Measurements from ENCODE around the gene HEXIM1.
A peak's percentile ranks its signal among the peaks of the same experiment; 100 is the strongest.

HEXIM1 gene

GRCh38 chr17:45143094-45143670 is 5.1 kb upstream of the HEXIM1 start:
- Histone ChIP-seq H3K27me3 (ENCODE audit: control insufficient read depth in 3 of 3, insufficient read depth in 3 of 3, low read depth in 1 of 3, low read length in 3 of 3) (no peaks in the 10 kb centered on the region), H4K91ac (ENCODE audit: low read depth, low read length, poor library complexity) (peak overlapping the region; percentile 86), H2BK15ac (ENCODE audit: low read length) (peak overlapping the region; percentile 5), H3K4me3 (ENCODE audit: low read length in 2 of 2) (no peak overlapping the region), H3K27ac (replicated peaks; ENCODE audit: low read length) (no peak overlapping the region), H4K8ac (ENCODE audit: low read depth, low read length) (no peak overlapping the region), H3K9me3 (replicated peaks in 1 of 2; ENCODE audit: control insufficient read depth in 2 of 2, insufficient read depth in 1 of 2, low read depth in 1 of 2, low read length in 2 of 2) (no peaks in the 10 kb centered on the region), H2BK5ac (ENCODE audit: low read length) (no peak overlapping the region), H3K4me1 (ENCODE audit: control insufficient read depth in 2 of 2, insufficient read depth in 1 of 2, low read depth in 1 of 2, low read length in 2 of 2) (peaks cover 9 to 27% of the 10 kb centered on the region in 2 donors), H2BK12ac (ENCODE audit: low read length) (peak overlapping the region; percentile 67), H3K9ac (ENCODE audit: low read depth, low read length, poor library complexity) (peak overlapping the region; percentile 72), H3K4me2 (ENCODE audit: insufficient read depth, low read length, poor library complexity, severe bottlenecking) (no peak overlapping the region), H3K23ac (ENCODE audit: low read depth, low read length, poor library complexity) (no peak overlapping the region), H3K79me1 (ENCODE audit: low read depth, low read length) (peaks cover 1% of the 10 kb centered on the region), H3K14ac (ENCODE audit: low read length) (no peak overlapping the region), H2AFZ (ENCODE audit: low read length) (peak overlapping the region; percentile 77), H2BK120ac (ENCODE audit: low read depth, low read length) (no peak overlapping the region), H3K36me3 (replicated peaks in 1 of 2; ENCODE audit: control insufficient read depth in 2 of 2, insufficient read depth in 2 of 2, low read length in 2 of 2) (no peaks in the 10 kb centered on the region), H2AK5ac (ENCODE audit: low read depth, low read length) (peak overlapping the region; percentile 1), H3K18ac (ENCODE audit: low read length) (peak overlapping the region; percentile 88), H3K4ac (ENCODE audit: low read length) (no peak overlapping the region)
- no CpG with 5 or more reads among the region's 13 CpGs for WGBS, 2 donors (ENCODE audit: extremely low coverage in 2 of 2, insufficient read length in 2 of 2, insufficient replicate concordance in 1 of 2)
- DNase-seq (ENCODE audit: low spot score) = no peak

GRCh38 chr17:45143767-45144198 is 4.5 kb upstream of the HEXIM1 start:
- Histone ChIP-seq H3K4ac (ENCODE audit: low read length) (peak overlapping the region; percentile 17), H2BK15ac (ENCODE audit: low read length) (peak overlapping the region; percentile 5), H3K14ac (ENCODE audit: low read length) (no peak overlapping the region), H2BK120ac (ENCODE audit: low read depth, low read length) (no peak overlapping the region), H3K4me1 (ENCODE audit: control insufficient read depth in 2 of 2, insufficient read depth in 1 of 2, low read depth in 1 of 2, low read length in 2 of 2) (peaks cover 9 to 26% of the 10 kb centered on the region in 2 donors), H3K27ac (replicated peaks; ENCODE audit: low read length) (no peak overlapping the region), H4K91ac (ENCODE audit: low read depth, low read length, poor library complexity) (no peak overlapping the region), H2AK5ac (ENCODE audit: low read depth, low read length) (peak overlapping the region; percentile 1), H2AFZ (ENCODE audit: low read length) (peak overlapping the region; percentile 77), H4K8ac (ENCODE audit: low read depth, low read length) (no peak overlapping the region), H3K9ac (ENCODE audit: low read depth, low read length, poor library complexity) (no peak overlapping the region), H3K36me3 (replicated peaks in 1 of 2; ENCODE audit: control insufficient read depth in 2 of 2, insufficient read depth in 2 of 2, low read length in 2 of 2) (no peaks in the 10 kb centered on the region), H3K18ac (ENCODE audit: low read length) (peak overlapping the region; percentile 94), H3K4me3 (ENCODE audit: low read length in 2 of 2) (no peak overlapping the region), H2BK5ac (ENCODE audit: low read length) (no peak overlapping the region), H3K27me3 (ENCODE audit: control insufficient read depth in 3 of 3, insufficient read depth in 3 of 3, low read depth in 1 of 3, low read length in 3 of 3) (no peaks in the 10 kb centered on the region), H3K4me2 (ENCODE audit: insufficient read depth, low read length, poor library complexity, severe bottlenecking) (peak overlapping the region; percentile 51), H3K23ac (ENCODE audit: low read depth, low read length, poor library complexity) (no peak overlapping the region), H3K9me3 (replicated peaks in 1 of 2; ENCODE audit: control insufficient read depth in 2 of 2, insufficient read depth in 1 of 2, low read depth in 1 of 2, low read length in 2 of 2) (no peaks in the 10 kb centered on the region), H3K79me1 (ENCODE audit: low read depth, low read length) (peaks cover 3% of the 10 kb centered on the region), H2BK12ac (ENCODE audit: low read length) (no peak overlapping the region)
- DNase-seq (ENCODE audit: low spot score) = no peak
- no CpG with 5 or more reads among the region's 21 CpGs for WGBS, 2 donors (ENCODE audit: extremely low coverage in 2 of 2, insufficient read length in 2 of 2, insufficient replicate concordance in 1 of 2)

DNA sequence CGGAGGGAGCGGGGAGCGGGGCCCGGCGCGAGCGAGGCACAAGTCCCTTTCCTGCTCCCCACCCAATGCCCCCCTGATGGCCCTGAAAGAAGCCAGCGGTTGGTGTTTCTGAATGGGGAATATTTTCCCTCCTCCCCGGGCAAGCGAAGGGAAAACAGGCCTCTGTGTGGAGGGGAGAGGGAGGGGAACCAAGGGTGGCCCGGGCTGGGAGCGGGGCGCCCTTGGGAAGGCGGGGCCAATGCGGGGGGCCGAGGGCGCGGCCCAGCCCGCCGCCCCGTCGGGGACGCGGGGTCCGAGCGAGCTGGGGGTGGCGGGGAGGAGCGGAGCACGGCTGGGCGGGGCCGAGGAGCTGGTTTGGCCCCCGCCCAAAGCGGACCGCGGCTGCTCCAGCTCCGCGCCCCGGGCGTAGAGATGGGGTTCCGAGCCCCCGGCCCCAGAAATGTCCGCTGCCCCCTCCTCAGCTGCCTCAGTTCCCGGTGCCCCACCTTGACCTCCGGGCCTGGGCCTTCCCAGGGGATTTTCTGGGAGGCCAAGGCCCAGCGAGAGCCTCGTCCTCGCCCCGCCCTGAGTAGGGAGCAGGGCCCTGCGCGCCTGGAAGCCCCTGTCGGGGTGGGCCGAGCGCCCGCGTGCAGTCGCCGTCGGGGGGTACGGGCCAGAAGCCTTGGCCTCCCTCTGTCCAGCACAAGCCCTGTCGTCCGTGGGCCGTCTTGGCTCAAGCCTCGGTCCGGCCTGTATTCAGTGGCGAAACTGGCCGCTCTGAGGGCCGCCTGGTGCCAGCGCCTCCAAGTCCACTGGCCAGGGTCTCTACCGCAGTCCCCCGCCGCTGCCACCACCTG is 3.9 kb upstream of the HEXIM1 start:
- Histone ChIP-seq H4K8ac (ENCODE audit: low read depth, low read length) (peak overlapping the region; percentile 92), H3K27me3 (ENCODE audit: control insufficient read depth in 3 of 3, insufficient read depth in 3 of 3, low read depth in 1 of 3, low read length in 3 of 3) (no peaks in the 10 kb centered on the region), H3K14ac (ENCODE audit: low read length) (peak overlapping the region; percentile 3), H2AK5ac (ENCODE audit: low read depth, low read length) (peak overlapping the region; percentile 5), H3K79me1 (ENCODE audit: low read depth, low read length) (peaks cover 3% of the 10 kb centered on the region), H3K27ac (replicated peaks; ENCODE audit: low read length) (no peak overlapping the region), H3K4me3 (ENCODE audit: low read length in 2 of 2) (no peak overlapping the region), H2BK15ac (ENCODE audit: low read length) (peak overlapping the region; percentile 40), H3K9me3 (replicated peaks in 1 of 2; ENCODE audit: control insufficient read depth in 2 of 2, insufficient read depth in 1 of 2, low read depth in 1 of 2, low read length in 2 of 2) (no peaks in the 10 kb centered on the region), H3K18ac (ENCODE audit: low read length) (peak overlapping the region; percentile 94), H2BK120ac (ENCODE audit: low read depth, low read length) (no peak overlapping the region), H2BK12ac (ENCODE audit: low read length) (peak overlapping the region; percentile 63), H3K4me1 (ENCODE audit: control insufficient read depth in 2 of 2, insufficient read depth in 1 of 2, low read depth in 1 of 2, low read length in 2 of 2) (peaks cover 9 to 20% of the 10 kb centered on the region in 2 donors), H2BK5ac (ENCODE audit: low read length) (no peak overlapping the region), H3K4ac (ENCODE audit: low read length) (no peak overlapping the region), H3K36me3 (replicated peaks in 1 of 2; ENCODE audit: control insufficient read depth in 2 of 2, insufficient read depth in 2 of 2, low read length in 2 of 2) (no peaks in the 10 kb centered on the region), H2AFZ (ENCODE audit: low read length) (peak overlapping the region; percentile 77), H4K91ac (ENCODE audit: low read depth, low read length, poor library complexity) (peak overlapping the region; percentile 59), H3K9ac (ENCODE audit: low read depth, low read length, poor library complexity) (peak overlapping the region; percentile 13), H3K4me2 (ENCODE audit: insufficient read depth, low read length, poor library complexity, severe bottlenecking) (peak overlapping the region; percentile 51), H3K23ac (ENCODE audit: low read depth, low read length, poor library complexity) (peak overlapping the region; percentile 85)
- WGBS, 2 donors (ENCODE audit: extremely low coverage in 2 of 2, insufficient read length in 2 of 2, insufficient replicate concordance in 1 of 2) = no CpG with 5 or more reads among the region's 71 CpGs
- DNase-seq (ENCODE audit: low spot score) = no peak

DNA sequence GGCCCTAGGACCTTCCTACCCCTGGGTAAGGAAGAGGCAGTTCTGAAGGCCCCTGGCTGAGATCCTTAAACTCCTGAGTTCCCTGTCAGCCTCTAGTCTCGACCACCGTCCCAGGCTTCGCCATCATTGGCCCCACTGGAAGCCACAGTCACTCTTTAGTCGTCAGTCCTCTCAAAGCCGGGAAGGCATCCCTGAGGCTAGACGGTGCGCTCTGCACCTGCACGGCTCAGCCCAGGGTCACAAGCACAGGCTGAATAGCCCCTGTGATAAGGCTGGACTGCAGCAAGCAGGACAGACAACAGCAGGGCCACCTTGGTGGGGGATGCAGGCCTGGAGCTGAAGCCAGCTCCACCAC is 3.3 kb upstream of the HEXIM1 start:
- H3K27ac ChIP-seq (replicated peaks; ENCODE audit: low read length) = no peak overlapping the region

More for the DNA sequence above, 3.3 kb upstream of the HEXIM1 start:
- Histone ChIP-seq H3K18ac (ENCODE audit: low read length) (peak overlapping the region; percentile 94), H2BK120ac (ENCODE audit: low read depth, low read length) (no peak overlapping the region), H2BK12ac (ENCODE audit: low read length) (peak overlapping the region; percentile 63), H3K4me2 (ENCODE audit: insufficient read depth, low read length, poor library complexity, severe bottlenecking) (peak overlapping the region; percentile 51), H3K79me1 (ENCODE audit: low read depth, low read length) (peaks cover 6% of the 10 kb centered on the region), H2BK5ac (ENCODE audit: low read length) (no peak overlapping the region), H4K91ac (ENCODE audit: low read depth, low read length, poor library complexity) (peak overlapping the region; percentile 59), H3K14ac (ENCODE audit: low read length) (no peak overlapping the region), H3K4me1 (ENCODE audit: control insufficient read depth in 2 of 2, insufficient read depth in 1 of 2, low read depth in 1 of 2, low read length in 2 of 2) (peaks cover 9 to 14% of the 10 kb centered on the region in 2 donors), H3K9ac (ENCODE audit: low read depth, low read length, poor library complexity) (no peak overlapping the region), H3K4ac (ENCODE audit: low read length) (no peak overlapping the region), H4K8ac (ENCODE audit: low read depth, low read length) (peak overlapping the region; percentile 92), H3K36me3 (replicated peaks in 1 of 2; ENCODE audit: control insufficient read depth in 2 of 2, insufficient read depth in 2 of 2, low read length in 2 of 2) (no peaks in the 10 kb centered on the region), H3K9me3 (replicated peaks in 1 of 2; ENCODE audit: control insufficient read depth in 2 of 2, insufficient read depth in 1 of 2, low read depth in 1 of 2, low read length in 2 of 2) (no peaks in the 10 kb centered on the region), H3K27me3 (ENCODE audit: control insufficient read depth in 3 of 3, insufficient read depth in 3 of 3, low read depth in 1 of 3, low read length in 3 of 3) (no peaks in the 10 kb centered on the region), H3K23ac (ENCODE audit: low read depth, low read length, poor library complexity) (peak overlapping the region; percentile 85), H2BK15ac (ENCODE audit: low read length) (peak overlapping the region; percentile 40), H3K4me3 (ENCODE audit: low read length in 2 of 2) (no peak overlapping the region), H2AK5ac (ENCODE audit: low read depth, low read length) (peak overlapping the region; percentile 5), H2AFZ (ENCODE audit: low read length) (no peak overlapping the region)
- DNase-seq (ENCODE audit: low spot score) = no peak
- WGBS, 2 donors (ENCODE audit: extremely low coverage in 2 of 2, insufficient read length in 2 of 2, insufficient replicate concordance in 1 of 2) = no CpG with 5 or more reads among the region's 8 CpGs

Measured in neuronal stem cell (in vitro differentiated cells).